ENCODE measurements around the gene URM1.
"Not testable (repeated sequence)": the region's sequence is repeated elsewhere in the genome, so short reads cannot be mapped to it uniquely, and the experiment has no call there.

The URM1 gene

DNA sequence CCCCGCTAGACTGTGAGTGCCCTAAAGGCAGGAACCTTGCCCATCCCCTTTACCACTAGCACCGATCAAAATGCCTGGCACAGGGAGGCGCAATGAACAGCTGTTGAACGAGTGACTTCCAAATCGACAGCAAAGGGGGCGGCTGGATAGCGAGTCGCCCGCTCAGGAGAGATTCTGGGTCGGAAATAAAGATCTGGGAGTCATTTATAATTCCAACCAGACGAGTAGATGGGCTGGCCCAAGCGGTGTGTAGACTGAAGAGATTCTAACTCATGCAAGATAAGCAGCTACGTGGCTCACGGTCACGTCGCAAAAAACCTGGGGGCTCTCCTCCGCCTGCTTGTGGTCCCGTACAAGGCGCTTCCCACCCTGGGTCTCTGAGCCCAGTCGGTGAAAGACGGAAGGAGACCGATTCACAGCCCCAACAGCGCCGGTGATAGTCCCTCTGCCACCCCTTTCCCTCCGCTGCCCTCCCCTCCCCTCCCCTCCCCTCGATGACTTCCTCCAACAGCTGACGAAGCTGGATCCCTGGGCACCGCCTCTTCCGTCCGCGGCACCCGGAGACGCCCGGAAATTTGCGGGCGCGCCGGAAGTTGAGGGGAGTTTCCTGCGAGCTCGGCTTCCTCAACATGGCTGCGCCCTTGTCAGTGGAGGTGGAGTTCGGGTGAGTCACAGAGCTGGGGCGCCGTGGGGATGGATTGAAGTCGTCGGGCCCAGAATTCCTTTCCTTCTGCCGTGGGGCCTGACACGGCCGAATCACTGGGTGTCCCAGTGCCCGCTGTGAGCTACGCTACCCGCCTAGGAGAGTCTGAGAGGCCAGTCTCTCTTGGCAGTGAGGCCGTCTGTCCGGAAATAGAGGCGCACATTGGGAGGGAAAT, at the start of gene URM1:
TSS of gene URM1 (plus strand) at position 623 of the 878 bp plus-strand sequence. CDS start at position 630, 7 bp downstream.
- peak; percentile 95 for DNase-seq

DNA sequence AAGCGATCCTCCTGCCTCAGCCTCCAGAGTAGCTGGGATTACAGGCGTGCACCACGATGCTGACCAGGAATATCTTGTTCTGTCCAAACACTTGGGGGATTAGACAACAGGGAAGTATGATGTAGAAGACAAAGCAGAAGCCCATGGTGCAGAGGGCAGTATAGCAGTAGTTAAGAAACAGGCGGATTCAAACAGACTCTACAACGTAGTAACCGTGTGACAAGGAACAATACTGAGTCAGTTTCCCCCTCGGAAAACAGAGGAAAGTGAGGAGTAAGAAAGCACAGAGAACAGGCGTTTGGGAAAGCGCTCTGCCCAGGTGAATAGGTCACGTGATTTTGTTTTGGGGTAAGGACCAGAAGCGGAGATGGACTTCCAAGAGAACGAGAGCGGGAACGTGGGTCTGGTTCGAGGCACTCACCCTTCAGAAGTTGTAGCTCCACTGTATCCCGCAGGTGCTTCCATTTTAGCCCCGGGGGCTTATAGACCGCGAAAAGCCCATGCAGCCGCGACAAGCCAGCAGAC, 49.2 kb upstream of the URM1 start:
- DNase-seq: no peak

DNA sequence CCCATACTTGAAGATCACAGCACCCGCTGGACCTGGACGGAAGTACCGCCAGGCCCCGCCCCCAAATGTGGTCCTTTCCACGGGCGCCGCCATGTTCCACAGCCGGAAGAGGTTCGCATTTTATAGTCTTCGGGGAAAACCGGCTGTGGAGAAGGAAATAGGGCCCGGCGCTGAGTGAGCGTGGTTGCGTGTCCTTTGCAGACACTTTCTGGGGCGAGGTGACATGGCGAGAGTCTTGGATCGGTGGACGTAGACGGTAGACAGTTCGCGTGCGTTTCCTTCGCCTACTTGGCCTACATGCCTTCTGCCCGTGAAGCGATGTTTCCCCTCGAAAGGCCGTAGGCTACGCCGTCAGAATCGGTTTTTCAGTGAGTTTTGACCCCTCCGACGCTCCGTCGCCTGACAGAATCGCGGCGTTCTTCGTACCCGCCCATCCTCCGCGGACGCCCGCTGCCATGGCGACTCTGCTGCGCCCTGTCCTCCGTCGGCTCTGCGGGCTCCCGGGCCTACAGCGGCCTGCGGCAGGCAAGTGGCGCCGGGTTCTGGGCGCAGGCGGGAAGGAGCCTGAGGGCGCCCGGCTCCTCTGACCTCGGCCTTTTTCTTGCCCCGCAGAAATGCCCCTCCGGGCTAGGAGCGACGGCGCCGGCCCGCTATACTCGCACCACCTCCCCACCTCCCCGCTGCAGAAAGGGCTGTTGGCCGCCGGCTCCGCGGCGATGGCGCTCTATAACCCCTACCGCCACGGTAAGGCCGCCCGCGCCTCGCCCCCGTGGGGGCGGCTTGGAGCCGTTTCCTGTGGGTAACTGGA, 48.6 kb upstream of the URM1 start, which contains the start of the genes COQ4 and TRUB2:
TSS of gene COQ4 (plus strand) at position 436 of the 808 bp plus-strand sequence. CDS start at position 456, 20 bp downstream.
TSS of gene TRUB2 (minus strand) at position 44 of the 808 bp plus-strand sequence. CDS start at position 5, 39 bp downstream.
- peak; percentile 94 for DNase-seq

DNA sequence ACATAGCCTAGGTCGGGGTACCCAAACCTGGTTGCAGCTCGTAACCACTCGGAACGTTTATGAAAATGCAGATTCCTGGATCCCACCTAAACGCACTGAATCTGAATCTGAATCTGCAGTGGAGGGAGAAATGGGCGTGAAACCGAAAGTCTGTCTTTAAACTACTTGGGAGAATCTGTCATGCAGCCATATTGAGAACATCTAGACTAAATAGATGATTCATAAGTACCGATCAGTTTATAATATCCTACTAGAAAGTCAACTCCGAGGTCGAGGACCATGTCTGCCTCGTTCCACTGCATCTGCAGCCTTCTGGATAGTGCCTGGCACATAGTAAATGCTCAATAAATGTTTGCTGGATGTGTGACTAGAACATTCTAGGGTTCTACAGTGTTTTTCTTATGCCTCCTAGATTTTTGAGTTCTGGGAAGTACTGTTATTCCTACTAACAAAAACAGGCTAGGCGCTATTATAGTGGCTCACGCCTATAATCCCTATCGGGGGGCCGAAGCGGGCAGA, 47.9 kb upstream of the URM1 start:
- no peak for DNase-seq

- DNase-seq: no peak
Measured at GRCh38 chr9:128323791-128324190, 47.4 kb upstream of the URM1 start.

DNA sequence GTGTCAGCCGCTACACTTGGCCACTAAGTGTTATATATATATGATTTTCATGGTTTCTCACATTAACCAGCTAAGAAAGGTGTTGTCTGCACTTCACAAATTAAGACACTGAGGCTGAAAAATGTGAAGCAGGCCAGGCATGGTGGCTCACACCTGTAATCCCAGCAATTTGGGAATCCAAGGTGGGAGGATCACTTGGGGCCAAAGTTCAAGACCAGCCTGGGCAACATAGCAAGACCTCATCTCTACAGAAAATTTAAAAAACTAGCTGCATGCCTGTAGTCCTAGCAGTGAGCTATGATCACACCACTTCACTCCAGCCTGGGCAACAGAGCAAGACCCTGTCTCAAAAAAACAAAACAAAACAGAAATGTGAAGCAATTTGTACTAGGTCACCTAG, 46.8 kb upstream of the URM1 start:
- no peak for DNase-seq

GRCh38 chr9:128325629-128326028, 45.5 kb upstream of the URM1 start:
- DNase-seq: no peak

DNA sequence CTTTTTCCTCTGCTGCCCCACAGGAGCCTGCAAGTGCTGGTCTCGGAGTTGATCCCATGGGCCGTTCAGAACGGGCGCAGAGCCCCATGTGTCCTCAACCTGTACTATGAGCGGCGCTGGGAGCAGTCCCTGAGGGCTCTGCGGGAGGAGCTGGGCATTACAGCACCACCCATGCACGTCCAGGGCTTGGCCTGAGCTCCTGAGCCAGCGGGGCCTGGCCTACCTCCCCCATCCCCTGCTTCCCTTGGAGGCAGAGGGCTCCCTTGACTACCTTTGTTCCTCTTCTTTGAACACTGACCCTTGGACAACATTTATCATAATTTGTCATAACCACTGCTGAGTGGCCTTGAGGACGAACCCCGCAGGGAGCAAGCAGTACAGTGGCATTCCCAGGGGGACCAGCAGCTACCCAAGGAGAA, 37.7 kb upstream of the URM1 start:
- no peak for DNase-seq

DNA sequence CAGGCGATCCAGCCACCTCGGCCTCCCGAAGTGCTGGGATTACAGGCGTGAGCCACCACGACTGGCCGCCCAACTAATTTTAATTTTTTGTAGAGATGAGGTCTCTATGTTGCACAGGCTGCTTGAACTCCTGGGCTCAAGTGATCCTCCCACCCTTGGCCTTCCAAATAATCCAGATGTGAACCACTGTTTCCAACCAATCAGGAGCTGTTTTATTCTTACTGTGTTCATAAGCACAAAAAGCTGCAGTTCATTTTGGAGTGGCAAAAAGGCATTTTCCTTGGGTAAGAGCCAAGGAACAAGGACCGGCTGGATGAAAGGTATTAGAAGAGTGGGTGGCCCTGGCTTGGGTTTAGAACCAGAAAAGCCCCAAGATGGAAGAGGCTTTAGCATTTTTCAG, 36.0 kb upstream of the URM1 start:
- DNase-seq: no peak

DNA sequence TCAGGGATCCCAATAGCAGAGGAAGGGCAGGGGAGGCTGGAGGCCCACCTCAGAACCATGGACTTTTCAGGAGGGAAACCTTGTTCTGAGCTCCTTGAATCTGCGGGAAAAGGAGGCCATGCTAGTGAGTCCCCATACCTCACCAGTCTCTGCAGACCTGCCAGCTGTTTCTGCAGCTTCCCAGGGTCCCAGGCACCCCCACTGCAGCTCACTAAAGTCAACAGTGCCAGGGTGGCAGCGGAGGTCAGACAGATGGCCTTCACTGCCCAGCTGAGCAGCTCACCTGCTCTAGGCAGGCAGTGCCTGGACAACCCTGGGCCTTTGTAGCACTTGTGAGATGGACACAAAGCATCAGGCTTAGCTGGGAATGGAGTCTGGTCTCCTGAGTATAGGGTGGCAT, 35.3 kb upstream of the URM1 start:
- DNase-seq: no peak

- DNase-seq: no peak
Measured at GRCh38 chr9:128337936-128338335, 33.2 kb upstream of the URM1 start.

DNA sequence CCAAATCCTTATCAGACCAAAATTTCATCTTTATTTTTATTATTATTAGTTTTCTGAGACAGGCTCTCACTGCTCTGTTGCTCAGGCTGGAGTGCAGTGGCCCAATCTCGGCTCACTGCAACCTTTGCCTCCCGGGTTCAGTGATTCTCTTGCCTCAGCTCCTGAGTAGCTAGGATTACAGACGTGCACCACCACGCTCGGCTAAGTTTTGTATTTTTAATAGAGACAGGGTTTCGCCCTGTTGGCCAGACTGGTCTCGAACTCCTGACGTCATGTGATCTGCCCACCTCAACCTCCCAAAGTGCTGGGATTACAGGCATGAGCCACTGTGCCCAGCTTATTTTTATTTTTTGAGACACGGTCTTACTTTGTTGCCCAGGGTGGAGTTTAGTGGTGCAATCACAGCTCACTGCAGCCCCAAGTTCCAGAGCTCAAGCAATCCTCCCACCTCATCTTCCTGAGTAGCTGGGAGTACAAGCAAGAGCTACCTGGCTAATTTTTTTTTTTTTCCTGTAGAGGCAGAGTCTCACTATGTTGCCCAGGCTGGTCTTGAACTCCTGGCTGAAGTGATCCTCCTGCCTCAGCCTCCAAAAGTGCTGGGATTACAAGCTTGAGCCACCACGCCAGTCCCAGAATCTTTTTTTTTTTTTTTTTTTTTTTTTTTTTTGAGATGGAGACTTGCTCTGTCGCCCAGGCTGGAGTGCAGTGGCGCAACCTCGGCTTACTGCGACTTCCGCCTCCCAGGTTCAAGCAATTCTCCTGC, 32.1 kb upstream of the URM1 start:
- DNase-seq: not testable (repeated sequence)

DNA sequence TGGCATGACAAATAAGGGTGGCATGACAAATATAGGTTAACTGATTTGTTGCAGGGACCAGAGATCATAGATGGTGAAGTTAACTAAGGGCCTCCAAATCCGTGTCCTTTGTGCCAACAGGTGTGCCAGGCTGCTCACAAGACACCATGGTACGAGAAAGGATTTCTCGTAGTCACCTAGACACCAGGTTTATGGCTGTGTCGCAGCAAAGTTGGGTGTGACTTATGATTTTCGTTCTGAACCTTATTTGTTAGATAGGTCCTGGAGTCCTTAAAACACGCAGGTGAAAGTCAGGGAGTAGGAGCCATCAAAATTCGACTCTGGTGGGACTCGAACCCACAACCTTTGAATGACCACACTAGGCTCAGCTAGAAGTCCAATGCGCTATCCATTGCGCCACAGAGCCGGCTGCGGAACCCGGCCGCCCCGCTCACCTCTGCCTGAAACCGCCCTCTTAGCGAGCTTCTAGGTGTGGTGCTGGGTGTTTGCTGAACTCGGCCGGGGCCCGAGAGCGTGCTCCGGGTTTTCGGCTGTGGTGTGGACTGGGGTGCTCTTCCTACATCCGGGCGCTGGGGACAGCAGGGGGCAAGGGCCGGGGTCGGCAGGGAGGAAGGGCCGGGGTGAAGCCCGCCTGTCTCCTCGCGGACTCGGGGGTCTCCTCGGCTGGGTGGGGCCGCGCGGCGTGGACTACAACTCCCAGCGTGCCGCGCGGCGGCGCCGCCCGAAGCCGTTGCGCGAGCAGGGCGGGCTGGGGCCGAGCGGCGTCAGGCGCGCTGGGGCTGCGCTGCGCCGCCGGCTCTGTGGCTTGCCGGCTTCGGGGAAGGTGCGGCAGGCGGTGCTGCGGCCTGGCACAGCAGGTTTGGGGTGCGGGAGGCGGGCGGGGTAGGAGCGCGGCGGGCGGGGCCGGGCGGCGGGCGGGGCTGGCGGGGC, 31.1 kb upstream of the URM1 start, which contains the start of gene SLC27A4:
TSS of gene SLC27A4 (plus strand) at position 767 of the 930 bp plus-strand sequence. CDS start 2,606 bp downstream, outside the sequence.
- DNase-seq: peak; percentile 81

DNA sequence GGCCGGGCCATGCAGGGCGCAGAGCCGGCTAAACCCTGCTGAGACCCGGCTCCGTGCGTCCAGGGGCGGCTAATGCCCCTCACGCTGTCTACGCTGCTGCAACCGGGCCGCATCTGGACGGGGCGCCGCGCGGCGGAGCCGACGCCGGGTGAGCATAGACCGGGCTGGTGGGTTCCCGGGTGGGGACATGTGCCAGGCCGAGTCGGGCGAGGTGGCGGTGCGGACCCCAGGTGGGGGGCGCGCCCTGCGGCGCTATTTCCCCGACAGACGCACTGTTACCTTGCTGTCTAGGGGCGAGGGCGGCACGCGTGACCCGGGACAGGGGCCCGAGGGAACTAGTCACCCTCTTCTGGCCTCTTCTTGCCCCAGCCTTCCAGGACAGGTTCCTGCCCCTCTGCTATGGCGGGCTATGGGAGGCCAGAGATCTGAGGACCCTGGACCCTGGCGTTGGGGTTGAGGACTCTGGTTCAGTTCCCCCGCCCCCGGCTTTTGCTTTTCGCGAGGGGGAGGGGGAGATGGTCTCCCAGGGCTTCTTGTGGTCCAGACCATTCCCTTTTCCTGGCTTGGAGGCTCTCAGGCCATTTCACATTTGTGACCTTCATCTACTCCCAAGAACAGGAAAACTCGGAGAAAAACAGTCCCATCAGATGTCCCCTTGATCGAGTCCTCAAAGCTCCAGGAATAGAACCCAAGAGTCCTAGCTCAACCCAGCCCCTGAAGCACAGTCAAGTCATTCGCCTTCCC, 30.3 kb upstream of the URM1 start:
- no peak for DNase-seq

DNA sequence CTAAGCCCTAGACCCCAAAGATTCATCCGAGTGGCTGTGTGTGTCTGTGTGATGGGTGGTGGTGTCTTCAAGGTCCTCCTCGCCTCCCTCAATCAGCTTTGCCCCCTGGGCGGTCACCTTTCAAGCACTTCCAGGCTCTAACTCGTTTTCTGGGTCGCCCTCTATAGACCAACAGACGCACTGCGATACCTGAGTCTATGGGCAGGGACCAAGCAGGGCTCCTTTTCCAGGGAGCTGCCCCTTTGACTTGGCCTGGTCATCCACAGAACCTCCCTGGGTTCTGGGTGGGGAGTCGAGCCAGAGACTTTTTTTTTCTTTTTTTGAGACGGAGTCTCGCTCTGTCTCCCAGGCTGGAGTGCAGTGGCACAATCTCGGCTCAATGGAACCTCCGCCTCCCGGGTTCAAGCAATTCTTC, 29.7 kb upstream of the URM1 start:
- peak; percentile 79 for DNase-seq

DNA sequence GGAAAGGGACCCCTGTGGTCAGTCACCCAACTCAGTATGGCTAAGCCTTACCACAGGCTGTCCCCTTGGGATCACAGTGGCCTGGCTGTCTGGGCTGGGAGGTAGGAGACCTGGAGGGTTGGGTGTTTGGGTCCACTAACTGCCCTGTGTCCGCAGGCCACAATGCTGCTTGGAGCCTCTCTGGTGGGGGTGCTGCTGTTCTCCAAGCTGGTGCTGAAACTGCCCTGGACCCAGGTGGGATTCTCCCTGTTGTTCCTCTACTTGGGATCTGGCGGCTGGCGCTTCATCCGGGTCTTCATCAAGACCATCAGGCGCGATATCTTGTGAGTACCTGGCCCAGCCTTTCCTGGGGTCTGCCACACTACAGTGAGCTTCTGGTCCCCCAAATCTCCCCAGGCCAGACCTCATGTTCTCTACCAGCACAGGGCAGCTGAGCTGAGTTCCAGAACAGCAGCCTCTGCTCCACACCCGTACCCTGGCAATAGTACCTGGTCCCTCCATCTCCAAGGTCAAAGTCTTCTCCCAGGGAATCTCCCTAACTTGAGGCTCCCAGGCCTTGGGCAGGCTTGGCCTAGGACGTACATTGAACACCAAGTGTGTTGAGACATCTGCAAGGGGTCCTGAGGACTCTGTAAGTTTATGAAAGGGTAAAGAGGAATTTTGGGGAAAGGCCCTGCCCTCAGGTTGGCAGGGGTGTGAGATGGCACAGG, 28.0 kb upstream of the URM1 start:
- no peak for DNase-seq

DNA sequence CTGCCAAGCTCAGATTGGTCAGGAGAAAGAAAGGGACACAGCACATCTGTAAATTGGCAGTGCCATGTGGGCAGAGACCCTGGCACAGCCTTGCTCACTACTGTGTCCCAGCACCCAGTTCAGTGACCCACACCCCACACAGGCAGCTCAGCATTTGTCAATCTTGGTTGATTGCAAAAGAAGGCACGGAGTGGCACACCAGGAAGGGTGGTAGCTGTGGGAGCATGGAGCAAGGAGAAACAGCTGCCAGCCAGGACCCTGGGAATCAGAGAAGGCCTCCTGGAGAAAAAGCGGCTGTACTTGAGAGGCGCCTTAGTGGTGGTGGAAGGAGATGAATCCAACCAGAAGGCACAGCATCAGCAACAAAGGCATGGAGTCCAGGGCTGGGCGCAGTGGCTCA, 27.3 kb upstream of the URM1 start:
- DNase-seq: no peak

- DNase-seq: no peak
Measured at GRCh38 chr9:128344931-128345605, 26.1 kb upstream of the URM1 start.

DNA sequence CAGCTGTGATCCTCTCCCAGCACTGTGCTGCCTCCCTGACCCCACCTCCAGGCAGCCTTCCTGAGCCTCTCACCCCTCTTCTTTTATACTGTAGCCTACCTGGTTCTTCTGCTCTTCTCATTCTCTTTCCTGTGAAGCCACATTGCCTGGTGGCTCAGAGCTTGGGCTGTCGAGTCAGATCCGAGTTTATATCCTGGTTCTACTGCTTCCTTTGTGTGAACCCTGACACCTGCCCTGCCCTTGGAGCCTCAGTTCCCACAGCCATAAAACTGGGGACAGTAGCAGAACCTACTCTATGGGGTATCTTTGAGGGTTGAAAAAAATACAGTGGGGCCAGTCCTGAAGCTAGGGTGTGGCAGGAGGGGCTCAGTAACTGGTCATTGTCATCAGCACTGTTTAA, 22.0 kb upstream of the URM1 start:
- DNase-seq: no peak

All from stimulated activated CD8-positive, alpha-beta memory T cell treated with anti-CD3 and anti-CD28 coated beads, Interleukin-4, amount 100 ng/mL, for 48 hours (primary cell).